CD4-positive, alpha-beta T cell treated with Interleukin-4 for 4 hours (primary cell): ENCODE data around the gene NARF.

ENCODE experiments used
- DNase-seq: peaks from one replicate; pipeline ENCODE4 v3.0.0-alpha.2; 2020

NARF gene

GRCh38 chr17:82434216-82434565 is 24.4 kb upstream of the NARF start:
- peak; percentile 27 for DNase-seq

- no peak for DNase-seq
Measured at GRCh38 chr17:82435103-82435502, 23.4 kb upstream of the NARF start.

GRCh38 chr17:82435601-82436583 is 22.6 kb upstream of the NARF start:
- no peak for DNase-seq

GRCh38 chr17:82436601-82437324 is 21.8 kb upstream of the NARF start:
- no peak for DNase-seq

GRCh38 chr17:82437325-82437668 is 21.2 kb upstream of the NARF start:
- DNase-seq = no peak

GRCh38 chr17:82438401-82439193 is 19.9 kb upstream of the NARF start:
- DNase-seq = no peak

- DNase-seq = no peak
Measured at GRCh38 chr17:82439194-82439828, 19.2 kb upstream of the NARF start.

- no peak for DNase-seq
Measured at GRCh38 chr17:82439829-82440365, 18.6 kb upstream of the NARF start.

- DNase-seq = no peak
Measured at GRCh38 chr17:82440469-82440981, 18.0 kb upstream of the NARF start.

- DNase-seq = no peak
Measured at GRCh38 chr17:82440991-82441627, 17.4 kb upstream of the NARF start.

- no peak for DNase-seq
Measured at GRCh38 chr17:82441691-82442487, 16.7 kb upstream of the NARF start.

- no peak for DNase-seq
Measured at GRCh38 chr17:82442643-82443464, 15.7 kb upstream of the NARF start.

GRCh38 chr17:82443465-82444283 is 14.9 kb upstream of the NARF start:
- DNase-seq = no peak

GRCh38 chr17:82444284-82444893 is 14.2 kb upstream of the NARF start:
- no peak for DNase-seq

GRCh38 chr17:82444941-82445521 is 13.5 kb upstream of the NARF start:
- DNase-seq = no peak

GRCh38 chr17:82445542-82445941 is 13.0 kb upstream of the NARF start:
- no peak for DNase-seq

GRCh38 chr17:82446124-82446523 is 12.4 kb upstream of the NARF start:
- DNase-seq = no peak

- DNase-seq = no peak
Measured at GRCh38 chr17:82446649-82447048, 11.9 kb upstream of the NARF start.
